HG02623 (cell line): ENCODE measurements around the gene HHIP.

Experiments
- ATAC-seq: cut with Tn5 transposase; IDR thresholded peaks from one replicate; pipeline ENCODE4 v1.9.1; 2021; ENCODE audit warnings: moderate library complexity; ENCODE audit not compliant: unreplicated experiment

The HHIP gene

DNA sequence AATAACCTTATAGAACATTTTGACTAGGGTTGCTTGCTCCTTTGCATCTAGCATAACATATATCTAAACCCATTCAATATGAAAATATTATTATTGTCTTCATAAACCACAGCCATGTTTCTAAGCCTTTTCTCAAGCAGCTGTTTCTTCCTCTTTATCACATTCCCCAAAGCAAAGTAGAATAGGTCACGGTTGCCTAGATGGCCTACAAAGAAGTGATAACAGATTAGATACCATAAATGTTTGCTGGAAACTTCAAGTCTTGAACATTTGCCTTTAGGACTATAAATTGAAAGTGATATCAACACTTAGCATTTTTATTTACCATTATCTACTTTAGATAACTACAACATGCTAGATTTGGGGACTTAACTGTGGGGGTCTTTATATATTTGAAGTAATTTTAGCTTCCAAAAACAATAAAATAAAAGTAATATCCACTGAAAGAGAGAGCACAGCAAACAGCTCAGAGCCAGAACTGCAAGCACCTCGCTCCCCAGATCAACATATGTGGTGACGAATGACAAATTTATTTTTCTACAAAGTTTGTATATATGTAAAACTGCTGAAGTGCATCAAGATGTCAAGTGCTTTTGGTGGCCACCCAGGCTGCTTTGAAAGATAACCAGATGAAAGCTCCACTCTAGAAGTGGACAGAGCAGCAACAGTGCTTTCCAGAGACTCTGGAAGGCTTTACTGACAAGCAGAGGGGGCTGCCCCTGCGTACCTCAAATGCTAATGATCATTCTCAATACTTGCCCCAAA is 8.0 kb downstream of the HHIP start:
- no peak for ATAC-seq

DNA sequence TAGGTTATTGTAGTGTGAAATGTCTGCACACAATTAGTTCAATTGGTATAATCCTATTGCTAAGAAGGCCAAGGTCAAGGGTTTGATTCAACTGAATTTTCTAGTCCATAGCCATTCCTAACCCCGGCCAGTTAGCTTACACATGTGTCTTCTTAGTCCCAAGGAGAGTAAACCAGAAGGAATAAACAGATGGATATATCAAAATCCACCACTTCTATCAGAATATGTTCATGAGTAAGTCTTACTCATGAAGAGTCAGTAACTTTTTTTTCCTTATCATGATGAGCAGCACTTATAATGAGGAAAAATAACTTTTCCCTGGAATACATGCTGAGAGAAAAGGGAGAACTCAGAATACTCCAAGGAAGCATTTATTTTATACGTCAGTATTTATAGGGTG is 9.5 kb downstream of the HHIP start:
- ATAC-seq: no peak

DNA sequence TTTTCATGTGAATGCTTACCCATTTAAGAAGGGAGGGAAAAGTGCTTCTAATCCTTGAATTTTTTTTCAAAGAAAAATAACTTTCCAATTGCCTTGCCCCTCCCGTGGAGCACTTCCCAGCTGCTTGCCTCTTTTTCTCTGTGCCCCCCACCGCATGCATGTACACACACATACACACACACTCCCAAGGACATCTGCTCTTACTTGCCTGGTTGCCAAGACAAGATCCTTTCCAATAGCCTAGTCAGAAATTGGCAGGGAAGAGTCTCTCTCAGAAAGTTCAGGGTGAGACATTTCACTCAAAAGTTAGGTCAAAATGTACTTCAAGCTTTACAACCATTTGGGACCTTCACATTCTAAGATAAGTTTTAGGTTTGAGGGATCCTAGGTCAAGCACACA is 10.9 kb downstream of the HHIP start:
- no peak for ATAC-seq

DNA sequence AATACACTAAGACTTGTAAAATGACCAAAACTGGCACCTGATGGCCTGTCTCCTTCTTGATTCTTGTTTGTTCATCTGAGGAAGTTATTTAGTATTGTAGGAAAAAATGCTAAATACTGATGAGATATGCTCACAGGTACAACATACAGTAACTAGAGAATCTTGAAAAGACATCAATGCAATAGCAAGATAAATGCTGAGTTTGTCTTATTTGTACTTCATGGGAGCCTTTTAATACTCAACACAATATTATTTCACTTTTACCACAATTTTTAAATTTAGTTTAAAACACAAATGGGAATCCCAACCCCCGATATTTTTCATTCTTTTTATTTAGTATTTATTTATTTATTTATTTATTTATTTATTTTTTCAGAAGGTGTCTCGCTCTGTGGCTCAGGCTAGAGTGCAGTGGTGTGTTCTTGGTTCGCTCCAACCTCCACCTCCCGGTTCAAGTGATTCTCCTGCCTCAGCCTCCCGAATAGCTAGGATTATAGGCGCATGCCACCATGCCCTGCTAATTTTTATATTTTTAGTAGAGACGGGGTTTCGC is 12.1 kb downstream of the HHIP start:
- no peak for ATAC-seq

DNA sequence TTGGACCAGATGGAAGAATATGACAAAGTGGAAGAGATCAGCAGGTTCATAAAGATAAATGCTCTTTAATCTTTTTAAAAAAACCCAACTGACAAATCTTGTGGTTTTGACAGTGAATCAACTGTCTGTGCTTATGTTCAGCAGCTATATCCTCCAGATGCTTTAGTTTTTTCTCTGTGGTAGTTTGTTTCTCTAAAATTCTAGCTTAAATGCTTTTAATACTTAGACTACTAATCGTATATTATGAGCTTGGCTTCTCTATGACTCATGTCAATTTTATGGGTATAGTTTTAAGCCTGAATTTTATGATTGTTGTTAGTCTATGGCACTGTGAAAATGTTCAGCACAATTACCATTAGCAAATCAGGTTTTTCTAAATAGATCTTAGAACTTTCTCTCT is 12.9 kb downstream of the HHIP start:
- ATAC-seq: no peak

DNA sequence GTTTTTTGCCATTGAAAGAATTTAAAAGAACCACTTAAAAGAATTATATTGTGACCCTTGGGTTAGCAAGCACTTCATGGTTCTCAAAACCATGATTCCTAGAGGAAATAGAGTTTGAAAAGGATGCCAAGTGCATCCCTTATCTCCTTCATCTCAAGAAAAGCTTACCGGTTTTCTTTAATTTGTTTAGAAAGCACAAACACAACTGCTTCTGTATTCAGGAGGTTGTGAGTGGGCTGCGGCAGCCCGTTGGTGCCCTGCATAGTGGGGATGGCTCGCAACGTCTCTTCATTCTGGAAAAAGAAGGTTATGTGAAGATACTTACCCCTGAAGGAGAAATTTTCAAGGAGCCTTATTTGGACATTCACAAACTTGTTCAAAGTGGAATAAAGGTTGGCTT is 13.5 kb downstream of the HHIP start:
- ATAC-seq: no peak

DNA sequence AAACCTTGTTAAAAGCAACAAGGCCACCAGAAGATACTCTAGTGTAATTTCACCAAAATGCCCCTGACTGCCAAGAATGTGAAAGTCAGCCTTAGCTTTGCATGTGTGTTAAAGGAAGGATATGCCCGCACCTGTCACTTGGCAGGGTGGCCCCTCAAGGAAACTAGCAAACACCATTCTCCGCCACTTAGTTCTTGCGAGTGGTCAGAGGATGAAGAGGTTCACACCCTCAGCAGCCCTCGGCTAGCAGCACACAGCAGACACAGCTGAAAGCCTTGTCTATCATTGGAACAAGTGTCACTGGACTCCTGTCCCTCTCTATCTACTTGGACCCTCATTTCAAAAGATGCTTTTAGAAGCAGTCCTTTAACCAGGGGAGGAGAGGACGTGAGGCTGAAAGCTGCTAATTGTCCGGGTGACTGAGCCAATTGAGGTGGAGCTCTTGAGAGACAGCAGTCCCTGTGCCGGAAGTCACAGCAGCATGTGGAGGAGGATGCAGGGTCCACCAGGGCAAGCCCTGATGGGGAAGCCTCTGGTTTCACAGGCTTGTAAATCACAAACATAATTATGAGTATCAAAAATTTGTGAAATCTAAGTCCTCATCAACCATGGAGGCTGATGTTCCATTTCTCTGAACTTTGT is 18.0 kb downstream of the HHIP start:
- no peak for ATAC-seq

DNA sequence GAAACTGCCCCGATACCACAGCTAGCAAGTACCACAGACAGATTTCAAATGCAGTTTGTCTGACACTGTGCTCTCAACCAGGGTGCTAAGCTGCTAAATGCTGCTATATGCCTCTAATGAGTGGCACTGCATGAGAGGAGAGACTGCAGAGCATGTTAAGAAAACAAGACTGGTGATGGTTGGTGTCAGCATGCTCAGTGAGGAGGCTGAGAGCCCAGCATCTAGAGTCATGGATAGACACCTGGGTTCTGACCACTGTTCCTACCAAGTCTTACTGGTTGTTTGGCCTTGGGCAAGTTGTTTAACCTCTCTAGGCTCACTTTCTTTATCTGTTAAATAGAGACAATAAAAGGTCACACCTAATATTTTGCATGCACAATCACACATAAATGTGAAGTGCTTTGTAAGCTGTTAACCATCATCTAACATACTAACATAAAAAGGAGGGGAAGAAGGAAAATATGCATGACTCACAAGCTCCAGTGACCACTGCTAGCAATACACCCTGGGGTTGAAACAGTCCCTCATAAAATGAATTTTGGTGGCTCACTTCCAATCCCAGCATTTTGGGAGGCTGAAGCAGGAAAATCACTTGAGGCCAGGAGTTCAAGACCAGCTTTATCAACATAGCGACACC is 20.7 kb downstream of the HHIP start:
- ATAC-seq: no peak

DNA sequence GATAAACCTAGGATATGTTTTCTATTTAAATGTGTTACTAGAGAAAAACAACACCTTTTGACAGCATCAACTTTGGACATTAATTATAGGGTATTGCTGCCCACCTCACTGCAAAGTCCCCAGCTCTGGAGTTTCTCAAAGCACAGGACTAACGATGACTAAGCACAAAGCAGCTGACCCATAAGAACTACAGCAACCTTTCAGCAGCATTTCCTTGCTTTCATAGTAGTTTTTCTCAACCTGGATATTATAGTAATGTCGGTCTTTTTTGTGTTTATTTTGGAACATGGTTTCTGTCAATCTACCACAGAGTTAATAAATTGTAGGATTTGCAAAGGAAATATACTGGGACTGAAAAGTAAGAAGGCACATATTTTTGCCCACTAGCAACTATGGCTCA is 21.5 kb downstream of the HHIP start:
- ATAC-seq: no peak

DNA sequence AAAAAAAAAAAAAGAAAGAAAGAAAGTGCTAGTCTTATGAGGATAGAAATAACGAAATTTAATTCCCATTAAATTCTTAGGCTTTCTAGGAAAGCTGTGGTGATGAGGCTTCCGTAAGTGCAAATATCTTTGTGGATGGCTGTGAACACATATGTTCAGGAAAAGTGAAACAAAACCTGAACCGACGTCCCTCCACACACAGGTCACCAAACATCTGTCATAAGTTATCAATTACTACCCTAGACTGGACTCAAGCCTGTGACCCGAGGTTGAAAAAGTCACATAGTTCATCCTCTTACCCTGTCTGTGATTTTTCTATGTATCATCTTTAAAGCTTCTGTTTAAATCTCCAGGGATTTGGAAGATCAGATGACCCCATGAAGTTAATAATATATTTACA is 24.8 kb downstream of the HHIP start:
- no peak for ATAC-seq

DNA sequence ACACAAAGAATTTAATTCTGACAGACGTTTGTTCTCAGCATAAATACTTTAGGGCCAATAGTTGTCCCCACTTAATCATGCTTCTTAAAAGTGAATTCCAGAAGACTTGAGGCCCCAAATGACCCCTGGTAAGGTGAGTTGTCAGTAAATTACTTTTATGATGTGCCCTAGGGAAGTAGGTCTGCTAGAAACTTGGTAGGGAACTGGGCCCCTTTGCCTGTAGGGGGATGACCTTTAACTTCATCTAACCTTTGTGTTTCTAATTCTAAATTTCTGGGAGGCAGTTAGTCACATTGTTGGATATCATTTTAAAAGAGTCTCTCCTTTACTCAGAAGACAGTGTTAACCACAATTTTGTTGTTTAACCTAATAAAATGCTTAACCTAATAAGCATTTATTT is 28.8 kb downstream of the HHIP start:
- ATAC-seq: no peak

DNA sequence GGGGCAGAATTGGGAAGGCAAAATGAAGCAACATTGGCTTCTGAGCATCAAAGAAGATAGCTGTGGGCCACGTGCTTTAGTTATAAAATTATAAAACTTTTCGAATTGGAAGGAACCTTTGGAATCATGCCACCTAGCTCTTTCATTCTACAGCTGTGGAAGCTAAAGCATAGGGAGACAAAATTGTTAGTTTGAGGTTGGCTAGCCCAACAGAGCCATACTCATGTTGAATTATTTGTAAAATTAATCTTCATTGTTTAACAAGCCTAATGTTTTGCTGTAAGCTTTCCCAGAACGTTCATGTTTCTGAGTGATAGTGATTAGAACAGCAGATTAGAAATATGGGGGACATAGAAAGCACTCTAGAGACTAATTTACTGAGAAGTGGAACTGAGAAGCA is 35.9 kb downstream of the HHIP start:
- no peak for ATAC-seq

DNA sequence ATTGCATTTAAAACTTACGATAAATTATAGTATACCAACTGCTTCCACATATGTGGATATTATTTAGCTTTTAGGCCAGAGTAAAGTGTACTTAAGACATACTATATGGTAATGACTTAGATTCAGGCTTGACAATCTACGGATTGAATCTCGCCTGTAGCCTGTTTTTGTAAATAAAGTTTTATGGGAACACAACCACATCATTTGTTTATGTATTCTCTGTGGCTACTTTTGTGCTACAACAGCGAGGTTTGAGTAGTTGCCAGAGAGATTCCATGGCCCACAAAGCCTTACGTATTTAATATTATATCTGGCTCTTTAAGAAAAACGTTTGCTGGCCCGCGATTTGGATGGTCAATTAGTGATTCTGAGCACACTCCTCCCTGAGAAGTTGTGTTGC is 37.6 kb downstream of the HHIP start:
- ATAC-seq: no peak

DNA sequence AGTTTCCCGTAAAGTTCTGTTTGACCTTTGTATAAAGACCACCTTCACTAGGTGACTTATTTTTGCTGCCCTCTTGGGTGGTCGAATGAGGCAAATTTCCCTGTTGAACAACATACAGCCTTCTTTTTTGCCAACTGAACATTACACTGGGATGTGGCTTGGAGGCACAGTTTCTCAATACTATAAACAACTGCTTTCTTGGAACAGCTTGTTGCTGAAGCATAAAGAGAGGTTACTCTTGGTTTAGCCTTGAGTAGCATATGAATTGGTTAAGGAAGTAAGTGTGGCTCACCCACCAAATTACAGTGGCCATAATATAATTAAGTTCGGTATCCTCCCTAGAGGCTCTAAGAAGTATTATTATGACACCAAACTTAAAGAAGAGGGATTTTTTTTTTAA is 40.0 kb downstream of the HHIP start:
- ATAC-seq: no peak

DNA sequence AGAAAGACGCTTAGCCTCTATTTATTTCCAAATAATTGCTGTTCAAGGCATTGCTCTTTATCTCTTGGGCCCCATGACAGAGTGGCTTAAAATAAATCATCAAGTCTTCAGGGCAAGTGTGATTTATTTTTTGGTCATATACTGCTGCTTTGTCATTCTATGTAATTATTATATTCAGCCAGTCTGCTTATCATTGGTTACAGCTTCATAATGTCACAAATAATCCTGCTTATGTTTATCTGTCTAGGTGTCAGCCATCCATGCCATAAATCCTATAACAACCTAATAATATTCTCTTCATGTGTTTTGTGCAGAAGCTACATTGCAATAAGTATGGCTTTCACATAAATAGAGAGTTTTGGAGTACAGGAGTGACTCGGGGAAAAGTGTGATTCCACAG is 41.0 kb downstream of the HHIP start:
- no peak for ATAC-seq

DNA sequence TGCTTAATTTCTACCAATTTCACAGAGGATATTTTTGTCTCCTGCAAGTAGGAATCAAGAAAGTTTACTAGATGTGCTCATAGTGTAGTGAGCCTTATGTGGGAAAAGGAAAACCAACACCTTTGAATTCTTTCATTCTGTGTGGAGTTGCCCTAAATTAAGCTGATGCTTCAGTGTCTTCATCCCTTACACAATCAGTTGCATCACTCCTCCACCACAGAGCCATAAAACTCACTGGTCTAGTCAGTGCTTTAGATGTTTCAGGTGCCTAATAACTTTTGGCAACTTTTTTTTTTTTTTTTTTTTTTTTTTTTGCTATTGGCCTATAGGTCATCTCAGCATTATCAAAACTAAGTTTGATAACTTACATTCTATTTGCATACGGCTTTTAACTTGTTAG is 41.5 kb downstream of the HHIP start:
- ATAC-seq: no peak

DNA sequence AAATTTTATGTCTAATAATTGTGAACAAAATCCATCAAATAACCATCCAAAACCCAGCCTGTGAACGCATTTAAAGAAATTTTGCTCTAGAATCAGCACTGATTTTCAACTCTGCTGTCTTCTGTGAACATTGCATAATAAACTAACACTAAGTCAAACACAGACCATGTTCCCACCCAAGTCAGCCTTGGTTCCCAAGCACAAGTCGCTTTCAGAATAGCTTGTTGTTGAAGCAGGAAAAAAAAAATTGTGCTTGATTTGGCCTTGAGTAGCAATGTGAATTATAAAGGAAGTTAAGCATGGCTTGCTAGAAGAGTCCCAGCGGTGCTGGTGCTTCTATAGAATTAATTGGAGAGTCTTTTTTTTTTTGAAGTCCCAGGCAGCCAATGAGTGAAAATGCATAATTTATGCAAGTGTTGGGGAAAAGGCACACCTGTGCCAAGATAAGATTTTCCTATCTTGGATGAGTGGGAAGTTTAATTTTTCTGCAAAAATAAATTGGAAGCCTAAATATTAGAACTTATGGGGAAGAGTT is 42.1 kb downstream of the HHIP start:
- no peak for ATAC-seq

DNA sequence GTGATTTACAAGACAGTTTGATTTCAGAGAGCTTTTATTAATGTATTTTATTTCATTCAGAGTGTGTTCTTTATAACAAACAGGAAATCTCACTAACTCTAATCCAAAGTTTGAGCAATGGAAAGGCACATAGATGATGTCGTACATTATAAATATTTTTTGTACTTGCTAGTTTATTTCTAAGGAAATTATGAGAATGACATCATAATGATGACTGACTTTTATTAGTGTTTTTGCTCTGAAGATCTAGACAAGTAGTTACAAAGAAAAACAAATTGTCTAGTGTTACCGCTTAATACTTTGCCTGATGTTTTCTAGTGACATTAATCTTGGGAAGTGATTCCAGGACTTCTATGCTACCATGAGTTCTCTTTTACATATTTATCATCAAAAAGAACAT is 43.2 kb downstream of the HHIP start:
- ATAC-seq: no peak

DNA sequence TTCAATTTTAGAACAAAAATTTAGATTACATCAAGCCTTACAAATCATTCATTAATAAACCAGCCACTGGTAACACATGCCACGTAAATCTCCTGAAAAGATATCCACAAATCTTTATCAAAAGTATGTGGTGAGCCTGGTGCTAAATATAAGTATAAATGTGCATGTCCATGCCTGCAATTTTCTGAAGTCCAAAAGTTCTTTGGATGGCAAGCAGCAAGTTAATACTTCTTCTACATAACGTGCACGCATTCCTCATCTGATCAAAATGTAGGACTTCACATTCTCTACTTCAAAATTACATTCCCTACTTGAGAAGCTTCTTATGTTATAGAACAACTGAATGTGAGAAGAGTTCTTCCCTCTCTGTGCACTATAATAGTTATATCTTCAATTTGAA is 49.8 kb downstream of the HHIP start:
- ATAC-seq: no peak

DNA sequence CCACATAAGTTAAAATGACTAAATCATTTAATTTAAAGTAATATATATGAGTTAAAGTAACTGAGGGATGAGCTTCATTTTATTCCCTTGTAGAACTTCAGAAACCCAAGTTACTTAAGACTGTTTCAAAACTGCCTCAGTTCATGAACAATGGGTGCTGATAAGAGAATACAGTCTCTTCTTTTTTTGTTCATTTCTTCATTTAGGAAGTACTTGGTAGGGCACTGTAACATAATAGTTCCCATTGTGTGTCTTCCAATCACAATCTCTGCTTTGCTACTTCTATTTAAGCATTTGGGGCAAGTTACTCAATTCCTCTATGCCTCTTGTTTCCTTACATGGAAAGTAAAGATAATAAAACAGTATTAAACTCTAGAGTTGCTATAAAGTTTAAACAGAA is 50.4 kb downstream of the HHIP start:
- ATAC-seq: no peak

DNA sequence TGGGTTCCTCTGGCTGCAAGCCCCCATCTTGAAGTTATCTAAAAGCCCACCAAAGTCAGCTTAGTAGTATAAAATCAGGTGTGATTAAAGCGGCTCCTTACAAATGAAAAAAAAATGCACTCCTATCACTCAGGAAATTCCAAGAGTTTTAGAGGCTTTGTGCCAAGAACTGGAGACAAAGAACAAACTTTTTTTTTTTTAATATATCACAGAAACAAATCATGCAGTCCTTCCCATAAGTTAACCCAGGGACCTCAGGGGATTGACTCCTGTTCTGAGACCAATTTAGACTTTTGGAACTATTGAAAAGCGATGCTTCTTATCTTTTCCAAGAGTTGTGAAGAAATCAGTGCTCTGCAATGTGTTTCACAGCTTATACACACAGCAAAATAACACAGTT is 53.6 kb downstream of the HHIP start:
- no peak for ATAC-seq

DNA sequence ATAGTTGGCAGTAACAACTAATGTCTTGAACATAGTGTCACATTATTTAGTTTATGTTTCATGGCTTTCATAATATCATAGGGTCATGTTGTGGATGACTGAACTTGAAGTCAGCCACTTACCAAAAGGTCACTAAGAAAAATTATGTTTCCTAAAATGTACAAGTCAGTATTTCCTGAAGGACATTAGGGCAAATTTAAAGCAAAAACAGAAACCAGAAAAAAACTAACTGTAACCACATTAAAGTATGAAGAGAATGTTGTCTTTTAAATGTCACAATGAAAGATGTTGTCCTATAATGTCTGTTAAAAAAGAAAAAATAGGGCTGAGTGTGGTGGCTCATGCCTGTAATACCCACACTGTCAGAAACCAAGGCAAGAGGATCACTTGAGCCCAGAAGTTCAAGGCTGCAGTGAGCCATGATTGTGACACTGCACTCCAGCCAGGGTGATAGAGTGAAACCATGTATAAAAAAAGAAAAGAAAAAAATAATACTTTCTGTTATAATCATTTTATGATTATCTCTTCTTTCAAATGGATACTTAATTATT is 55.8 kb downstream of the HHIP start:
- ATAC-seq: no peak
